Measurements from ENCODE around the gene WNT8B.

WNT8B gene

DNA sequence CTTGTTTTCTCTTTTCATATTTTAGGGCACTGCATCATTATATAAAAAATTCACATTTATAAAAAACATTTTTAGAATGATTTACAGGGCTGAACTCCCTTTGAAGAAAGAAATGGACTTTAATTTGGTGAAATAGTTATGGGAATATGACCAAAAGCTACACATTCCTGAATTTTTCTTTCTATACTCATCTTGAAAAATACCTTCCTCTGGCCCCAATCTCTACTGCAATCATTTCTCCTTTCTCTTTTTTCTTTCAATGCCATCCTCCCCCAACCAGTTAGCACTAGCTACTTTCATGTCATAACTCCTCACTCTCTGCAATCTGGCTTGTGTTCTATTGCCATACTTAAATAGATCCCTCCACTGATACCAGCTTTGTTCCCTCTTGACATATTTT is 6.2 kb downstream of the WNT8B start:
- H3K4ac ChIP-seq (ENCODE audit: low read depth, low read length) = no peak overlapping the region
- no peak overlapping the region for H3K23ac ChIP-seq (ENCODE audit: low read length)
- no peak overlapping the region for H2BK5ac ChIP-seq (ENCODE audit: low read depth, low read length, poor library complexity)
- no peaks in the 10 kb centered on the region for H3K79me1 ChIP-seq (ENCODE audit: low read length)
- H3K36me3 ChIP-seq (ENCODE audit: control insufficient read depth in 1 of 2, insufficient read depth in 2 of 2, low read length in 2 of 2) = no peaks in the 10 kb centered on the region
- H2BK120ac ChIP-seq (ENCODE audit: insufficient read depth, low read length, poor library complexity) = no peak overlapping the region
- H3K14ac ChIP-seq (ENCODE audit: low read length) = no peak overlapping the region
- H3K27ac ChIP-seq (ENCODE audit: low read depth, low read length) = no peak overlapping the region
- no peak overlapping the region for H3K4me2 ChIP-seq (ENCODE audit: low read length)
- H2BK12ac ChIP-seq (ENCODE audit: low read length) = no peak overlapping the region
- no peak overlapping the region for H4K91ac ChIP-seq (ENCODE audit: low read depth, low read length)
- H2AFZ ChIP-seq (ENCODE audit: insufficient read depth, low read length, poor library complexity) = no peak overlapping the region
- no peaks in the 10 kb centered on the region for H3K9me3 ChIP-seq (ENCODE audit: insufficient read depth, low read depth, low read length)
- peak; percentile 13 to 78 for DNase-seq
- H3K18ac ChIP-seq (ENCODE audit: low read length) = no peak overlapping the region
- H3K27me3 ChIP-seq (ENCODE audit: insufficient read depth, low read length) = no peaks in the 10 kb centered on the region
- no peaks in the 10 kb centered on the region for H3K79me2 ChIP-seq (ENCODE audit: control insufficient read depth, insufficient read depth, low read length, poor library complexity)
- no peak overlapping the region for H4K12ac ChIP-seq (ENCODE audit: low read depth, low read length)
- H4K8ac ChIP-seq (ENCODE audit: low read depth, low read length) = no peak overlapping the region
- no peak overlapping the region for H3K4me3 ChIP-seq (ENCODE audit: low read depth, low read length)
- no peak overlapping the region for H3K9ac ChIP-seq (ENCODE audit: low read length)
- no peak overlapping the region for H2AK5ac ChIP-seq (ENCODE audit: low read length)
- no peaks in the 10 kb centered on the region for H3K4me1 ChIP-seq (ENCODE audit: control insufficient read depth in 1 of 2, insufficient read depth in 2 of 2, low read length in 2 of 2)

DNA sequence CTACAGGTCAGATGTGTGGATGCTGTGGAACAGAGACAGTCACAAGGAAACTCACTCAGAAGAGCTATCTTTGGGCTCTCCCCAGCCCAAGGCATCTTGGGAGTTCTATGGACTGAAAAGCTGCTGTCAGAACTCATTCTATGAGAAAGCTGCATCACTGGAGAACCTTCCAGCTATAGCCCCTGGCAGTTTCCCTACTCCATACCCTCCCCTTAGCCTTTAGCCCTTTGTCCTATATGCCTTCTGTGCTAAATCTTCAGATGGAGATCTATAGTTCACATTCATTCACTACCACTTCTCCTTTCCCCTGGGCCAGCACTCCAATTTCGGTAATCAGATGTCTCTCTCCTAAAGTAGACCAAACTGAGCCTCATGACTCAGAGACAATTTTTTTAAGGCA is 6.9 kb downstream of the WNT8B start:
- no peaks in the 10 kb centered on the region for H3K4me1 ChIP-seq (ENCODE audit: control insufficient read depth in 1 of 2, insufficient read depth in 2 of 2, low read length in 2 of 2)
- no peak overlapping the region for H2AFZ ChIP-seq (ENCODE audit: insufficient read depth, low read length, poor library complexity)
- peak; percentile 62 to 65 for DNase-seq
- H3K9ac ChIP-seq (ENCODE audit: low read length) = no peak overlapping the region
- H3K36me3 ChIP-seq (ENCODE audit: control insufficient read depth in 1 of 2, insufficient read depth in 2 of 2, low read length in 2 of 2) = no peaks in the 10 kb centered on the region
- H4K8ac ChIP-seq (ENCODE audit: low read depth, low read length) = no peak overlapping the region
- H3K18ac ChIP-seq (ENCODE audit: low read length) = no peak overlapping the region
- no peaks in the 10 kb centered on the region for H3K27me3 ChIP-seq (ENCODE audit: insufficient read depth, low read length)
- H2BK5ac ChIP-seq (ENCODE audit: low read depth, low read length, poor library complexity) = no peak overlapping the region
- WGBS (ENCODE audit: extremely low coverage, insufficient coverage, insufficient read length) = no CpG with 5 or more reads among the region's 1 CpG
- H3K14ac ChIP-seq (ENCODE audit: low read length) = no peak overlapping the region
- peak overlapping the region; percentile 98 for H3K23ac ChIP-seq (ENCODE audit: low read length)
- no peak overlapping the region for H4K91ac ChIP-seq (ENCODE audit: low read depth, low read length)
- no peak overlapping the region for H3K4me3 ChIP-seq (ENCODE audit: low read depth, low read length)
- H3K27ac ChIP-seq (ENCODE audit: low read depth, low read length) = no peak overlapping the region
- H2BK12ac ChIP-seq (ENCODE audit: low read length) = no peak overlapping the region
- no peak overlapping the region for H2AK5ac ChIP-seq (ENCODE audit: low read length)
- no peaks in the 10 kb centered on the region for H3K79me2 ChIP-seq (ENCODE audit: control insufficient read depth, insufficient read depth, low read length, poor library complexity)
- H3K4me2 ChIP-seq (ENCODE audit: low read length) = no peak overlapping the region
- H4K12ac ChIP-seq (ENCODE audit: low read depth, low read length) = no peak overlapping the region
- H3K79me1 ChIP-seq (ENCODE audit: low read length) = no peaks in the 10 kb centered on the region
- H3K4ac ChIP-seq (ENCODE audit: low read depth, low read length) = no peak overlapping the region
- H3K9me3 ChIP-seq (ENCODE audit: insufficient read depth, low read depth, low read length) = no peaks in the 10 kb centered on the region
- H2BK120ac ChIP-seq (ENCODE audit: insufficient read depth, low read length, poor library complexity) = no peak overlapping the region

DNA sequence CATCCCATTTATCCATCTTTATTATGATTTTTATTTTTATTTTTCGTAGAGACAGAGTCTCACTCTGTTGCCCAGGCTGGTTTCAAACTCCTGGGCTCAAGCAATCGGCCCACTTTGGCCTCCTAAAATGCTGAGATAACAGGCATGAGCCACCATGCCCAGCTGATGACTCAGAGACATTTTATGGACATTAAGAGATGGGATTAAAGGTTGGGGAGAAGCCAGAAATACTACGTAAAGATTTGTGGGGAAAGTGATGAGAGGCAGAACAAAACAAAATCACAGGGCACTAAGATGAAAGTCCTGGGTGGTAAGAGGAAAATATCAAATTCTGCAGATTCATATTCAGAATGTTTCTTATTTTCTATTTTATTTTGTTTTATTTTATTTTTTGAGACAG is 7.6 kb downstream of the WNT8B start:
- Histone ChIP-seq H3K4me3 (ENCODE audit: low read depth, low read length) (no peak overlapping the region), H3K4ac (ENCODE audit: low read depth, low read length) (no peak overlapping the region), H3K4me2 (ENCODE audit: low read length) (no peak overlapping the region), H3K9ac (ENCODE audit: low read length) (no peak overlapping the region), H3K14ac (ENCODE audit: low read length) (no peak overlapping the region), H2AK5ac (ENCODE audit: low read length) (no peak overlapping the region), H4K91ac (ENCODE audit: low read depth, low read length) (no peak overlapping the region), H3K79me1 (ENCODE audit: low read length) (no peaks in the 10 kb centered on the region), H3K36me3 (ENCODE audit: control insufficient read depth in 1 of 2, insufficient read depth in 2 of 2, low read length in 2 of 2) (no peaks in the 10 kb centered on the region), H4K8ac (ENCODE audit: low read depth, low read length) (no peak overlapping the region), H3K9me3 (ENCODE audit: insufficient read depth, low read depth, low read length) (no peaks in the 10 kb centered on the region), H3K18ac (ENCODE audit: low read length) (no peak overlapping the region), H4K12ac (ENCODE audit: low read depth, low read length) (no peak overlapping the region), H2BK12ac (ENCODE audit: low read length) (no peak overlapping the region), H3K27ac (ENCODE audit: low read depth, low read length) (no peak overlapping the region), H3K4me1 (ENCODE audit: control insufficient read depth in 1 of 2, insufficient read depth in 2 of 2, low read length in 2 of 2) (no peaks in the 10 kb centered on the region), H3K79me2 (ENCODE audit: control insufficient read depth, insufficient read depth, low read length, poor library complexity) (no peaks in the 10 kb centered on the region), H3K27me3 (ENCODE audit: insufficient read depth, low read length) (no peaks in the 10 kb centered on the region), H2BK120ac (ENCODE audit: insufficient read depth, low read length, poor library complexity) (no peak overlapping the region), H2AFZ (ENCODE audit: insufficient read depth, low read length, poor library complexity) (no peak overlapping the region), H3K23ac (ENCODE audit: low read length) (no peak overlapping the region), H2BK5ac (ENCODE audit: low read depth, low read length, poor library complexity) (no peak overlapping the region)
- WGBS (ENCODE audit: extremely low coverage, insufficient coverage, insufficient read length) = 100% methylated on average over 1 of the region's 3 CpGs
- peak in 1 of 2 donors; percentile 20 for DNase-seq

DNA sequence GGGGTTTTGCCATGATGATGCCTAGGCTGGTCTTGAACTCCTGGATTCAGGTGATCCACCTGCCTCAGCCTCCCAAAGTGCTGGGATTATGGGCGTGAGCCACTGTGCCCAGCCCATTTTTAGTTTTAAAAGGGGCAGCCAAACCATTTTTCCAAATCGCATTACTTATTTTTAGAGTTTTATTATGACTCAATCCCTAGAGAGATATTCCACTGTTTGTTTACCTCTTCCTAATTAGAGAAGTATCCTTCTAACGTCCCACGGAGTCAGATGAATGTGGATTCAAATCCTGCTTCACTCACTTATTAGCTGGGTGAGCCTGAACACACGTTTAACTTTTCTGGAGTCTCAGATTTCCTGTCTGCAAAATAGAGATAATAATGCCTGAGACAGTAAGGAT is 15.2 kb downstream of the WNT8B start:
- H3K36me3 ChIP-seq (ENCODE audit: control insufficient read depth in 1 of 2, insufficient read depth in 2 of 2, low read length in 2 of 2) = no peaks in the 10 kb centered on the region
- H4K91ac ChIP-seq (ENCODE audit: low read depth, low read length) = no peak overlapping the region
- no CpG with 5 or more reads among the region's 5 CpGs for WGBS (ENCODE audit: extremely low coverage, insufficient coverage, insufficient read length)
- H3K9me3 ChIP-seq (ENCODE audit: insufficient read depth, low read depth, low read length) = no peaks in the 10 kb centered on the region
- no peaks in the 10 kb centered on the region for H3K79me2 ChIP-seq (ENCODE audit: control insufficient read depth, insufficient read depth, low read length, poor library complexity)
- H3K4me2 ChIP-seq (ENCODE audit: low read length) = no peak overlapping the region
- H2BK5ac ChIP-seq (ENCODE audit: low read depth, low read length, poor library complexity) = no peak overlapping the region
- no peak overlapping the region for H4K8ac ChIP-seq (ENCODE audit: low read depth, low read length)
- H3K4me1 ChIP-seq (ENCODE audit: control insufficient read depth in 1 of 2, insufficient read depth in 2 of 2, low read length in 2 of 2) = peaks cover 11 to 13% of the 10 kb centered on the region in 2 experiments
- no peak overlapping the region for H3K4ac ChIP-seq (ENCODE audit: low read depth, low read length)
- no peak overlapping the region for H2BK12ac ChIP-seq (ENCODE audit: low read length)
- peaks cover 6% of the 10 kb centered on the region for H3K27me3 ChIP-seq (ENCODE audit: insufficient read depth, low read length)
- no peak overlapping the region for H3K23ac ChIP-seq (ENCODE audit: low read length)
- no peak overlapping the region for H2AK5ac ChIP-seq (ENCODE audit: low read length)
- no peak overlapping the region for H3K18ac ChIP-seq (ENCODE audit: low read length)
- no peak overlapping the region for H3K9ac ChIP-seq (ENCODE audit: low read length)
- no peak overlapping the region for H3K14ac ChIP-seq (ENCODE audit: low read length)
- no peaks in the 10 kb centered on the region for H3K79me1 ChIP-seq (ENCODE audit: low read length)
- H4K12ac ChIP-seq (ENCODE audit: low read depth, low read length) = no peak overlapping the region
- H2AFZ ChIP-seq (ENCODE audit: insufficient read depth, low read length, poor library complexity) = no peak overlapping the region
- no peak overlapping the region for H2BK120ac ChIP-seq (ENCODE audit: insufficient read depth, low read length, poor library complexity)
- DNase-seq = no peak
- H3K4me3 ChIP-seq (ENCODE audit: low read depth, low read length) = no peak overlapping the region
- no peak overlapping the region for H3K27ac ChIP-seq (ENCODE audit: low read depth, low read length)
